Ovary (tissue), 3 donors: ENCODE data around the gene CD164L2.

ENCODE experiments used
- CTCF ChIP-seq, 3 donors: fragments of 450-650 bp in 2 of 3; fragments of 200-600 bp in 1 of 3; IDR thresholded peaks; one replicate each; pipeline versions ENCODE4 v1.5.1 to v1.8.0; 2016 to 2022; ENCODE audit warnings: antibody characterized with exemption in 3 of 3, mild to moderate bottlenecking in 1 of 3
- POLR2A ChIP-seq: fragments of 450-650 bp; IDR thresholded peaks from one replicate; pipeline ENCODE4 v1.6.1; 2017; ENCODE audit warnings: antibody characterized with exemption, mild to moderate bottlenecking, moderate library complexity
- donor health status: DM: no; HTN: no; CAD: no.

GRCh38 chr1:27397749-27398148, 14.6 kb upstream of the CD164L2 start:
- TF ChIP-seq CTCF (IDR thresholded peaks at IDR 0.05) (no peak), POLR2A (no peak)
